Prostate gland (tissue), 2 donors: ENCODE measurements around the gene UPF3A.

Experiments
- POLR2A ChIP-seq: fragments of 450-650 bp; IDR thresholded peaks from one replicate; pipeline ENCODE4 v1.6.1; 2016; ENCODE audit warnings: antibody characterized with exemption, mild to moderate bottlenecking
- POLR2AphosphoS5 ChIP-seq: sonication (generic); formaldehyde crosslinking; IDR thresholded peaks from one replicate; pipeline ENCODE4 v1.6.1; 2017; ENCODE audit warnings: antibody characterized with exemption
- TF ChIP-seq, protein P1 (sequence below), 4 experiments: fragments of 200-600 bp in 2 of 4; fragments of 450-650 bp in 2 of 4; sonication (generic) in 2 of 4; IDR thresholded peaks; 1 replicate in 3 of 4; 2 replicates in 1 of 4; pipeline ENCODE4 v1.5.1; 2016 to 2019; ENCODE audit warnings: antibody characterized with exemption in 4 of 4, mild to moderate bottlenecking in 2 of 4, moderate library complexity in 2 of 4

GRCh38 chr13:114325729-114326128, 44.3 kb downstream of the UPF3A start:
- TF ChIP-seq POLR2A (no peak), POLR2AphosphoS5 (no peak)
- TF ChIP-seq, protein P1, sequence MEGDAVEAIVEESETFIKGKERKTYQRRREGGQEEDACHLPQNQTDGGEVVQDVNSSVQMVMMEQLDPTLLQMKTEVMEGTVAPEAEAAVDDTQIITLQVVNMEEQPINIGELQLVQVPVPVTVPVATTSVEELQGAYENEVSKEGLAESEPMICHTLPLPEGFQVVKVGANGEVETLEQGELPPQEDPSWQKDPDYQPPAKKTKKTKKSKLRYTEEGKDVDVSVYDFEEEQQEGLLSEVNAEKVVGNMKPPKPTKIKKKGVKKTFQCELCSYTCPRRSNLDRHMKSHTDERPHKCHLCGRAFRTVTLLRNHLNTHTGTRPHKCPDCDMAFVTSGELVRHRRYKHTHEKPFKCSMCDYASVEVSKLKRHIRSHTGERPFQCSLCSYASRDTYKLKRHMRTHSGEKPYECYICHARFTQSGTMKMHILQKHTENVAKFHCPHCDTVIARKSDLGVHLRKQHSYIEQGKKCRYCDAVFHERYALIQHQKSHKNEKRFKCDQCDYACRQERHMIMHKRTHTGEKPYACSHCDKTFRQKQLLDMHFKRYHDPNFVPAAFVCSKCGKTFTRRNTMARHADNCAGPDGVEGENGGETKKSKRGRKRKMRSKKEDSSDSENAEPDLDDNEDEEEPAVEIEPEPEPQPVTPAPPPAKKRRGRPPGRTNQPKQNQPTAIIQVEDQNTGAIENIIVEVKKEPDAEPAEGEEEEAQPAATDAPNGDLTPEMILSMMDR (IDR thresholded peaks at IDR 0.05) = no peak
